HL-60 (cell line): Measurements from ENCODE around the gene SH3BP4.

Experiments
- DNase-seq, 2 experiments: peaks; one replicate each; pipeline ENCODE4 v3.0.0-alpha.2; 2010 to 2020; ENCODE audit warnings: low read depth in 1 of 2, low spot score in 1 of 2
- H3K27ac ChIP-seq: fragments of 250-450 bp; sonication (Bioruptor Pico); replicated peaks from 2 replicates; pipeline ENCODE4 v1.5.1; 2020; ENCODE audit warnings: mild to moderate bottlenecking, moderate library complexity
- H3K27me3 ChIP-seq: fragments of 250-450 bp; sonication (Bioruptor Pico); 2 replicates; pipeline ENCODE4 v1.5.1; 2021; ENCODE audit warnings: mild to moderate bottlenecking, moderate library complexity; ENCODE audit not compliant: insufficient read depth, poor library complexity, severe bottlenecking
- H3K4me3 ChIP-seq: replicated peaks from 2 replicates; pipeline ENCODE4 v1.5.1; 2011; ENCODE audit warnings: mild to moderate bottlenecking, control low read depth, low read length; ENCODE audit not compliant: insufficient read depth
- GABPA ChIP-seq: IDR thresholded peaks from 2 replicates; pipeline ENCODE4 v1.6.1; 2012; ENCODE audit warnings: low read depth
- POLR2AphosphoS5 ChIP-seq: IDR thresholded peaks from 2 replicates; pipeline ENCODE4 v1.6.1; 2012; ENCODE audit warnings: low read depth
- SPI1 ChIP-seq: IDR thresholded peaks from 2 replicates; pipeline ENCODE4 v1.6.1; 2012; ENCODE audit warnings: low read depth, mild to moderate bottlenecking, borderline replicate concordance
- TF ChIP-seq, protein P1 (sequence below): IDR thresholded peaks from 2 replicates; pipeline ENCODE4 v1.6.1; 2012; ENCODE audit warnings: low read depth; ENCODE audit not compliant: insufficient replicate concordance
- TF ChIP-seq, protein P2 (sequence below): IDR thresholded peaks from one replicate; pipeline ENCODE4 v1.5.1; 2011; ENCODE audit warnings: low read length, control low read depth, inconsistent platforms; ENCODE audit not compliant: insufficient read depth

The SH3BP4 gene

DNA sequence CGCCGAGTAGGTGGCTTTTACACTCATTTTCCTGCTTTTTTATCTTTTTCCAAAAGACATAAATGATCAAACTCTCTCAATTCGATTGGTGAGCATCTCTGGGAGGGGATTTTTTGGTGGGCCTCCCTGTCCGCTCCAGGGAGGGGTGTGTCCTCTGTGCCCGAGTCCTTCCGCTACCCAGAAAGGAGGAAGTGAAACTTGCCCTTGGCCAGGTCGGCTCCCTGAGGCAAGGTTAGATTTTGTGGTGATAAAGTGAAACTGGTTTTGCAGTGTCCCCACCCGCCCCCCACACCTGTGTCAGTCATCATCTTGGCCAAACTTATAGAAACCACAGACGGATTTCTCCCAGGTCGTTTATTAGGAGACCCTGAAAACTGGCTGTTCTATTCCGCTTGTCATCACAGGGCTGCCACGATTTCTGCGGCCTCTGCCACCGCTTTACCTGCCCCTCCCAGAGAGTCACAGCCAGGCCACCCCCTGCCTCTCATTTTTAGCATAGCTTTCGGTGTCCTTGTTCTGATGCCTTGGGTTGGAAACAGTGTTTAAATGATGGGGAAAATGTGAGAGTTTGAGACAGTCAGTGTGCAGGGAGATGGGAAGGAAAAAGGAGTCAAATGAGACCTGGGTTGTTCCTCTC lies 93.6 kb downstream of the SH3BP4 start:
- peak; percentile 19; the same call in 1 of the 2 replicates for TF ChIP-seq SPI1
- TF ChIP-seq, protein P1, sequence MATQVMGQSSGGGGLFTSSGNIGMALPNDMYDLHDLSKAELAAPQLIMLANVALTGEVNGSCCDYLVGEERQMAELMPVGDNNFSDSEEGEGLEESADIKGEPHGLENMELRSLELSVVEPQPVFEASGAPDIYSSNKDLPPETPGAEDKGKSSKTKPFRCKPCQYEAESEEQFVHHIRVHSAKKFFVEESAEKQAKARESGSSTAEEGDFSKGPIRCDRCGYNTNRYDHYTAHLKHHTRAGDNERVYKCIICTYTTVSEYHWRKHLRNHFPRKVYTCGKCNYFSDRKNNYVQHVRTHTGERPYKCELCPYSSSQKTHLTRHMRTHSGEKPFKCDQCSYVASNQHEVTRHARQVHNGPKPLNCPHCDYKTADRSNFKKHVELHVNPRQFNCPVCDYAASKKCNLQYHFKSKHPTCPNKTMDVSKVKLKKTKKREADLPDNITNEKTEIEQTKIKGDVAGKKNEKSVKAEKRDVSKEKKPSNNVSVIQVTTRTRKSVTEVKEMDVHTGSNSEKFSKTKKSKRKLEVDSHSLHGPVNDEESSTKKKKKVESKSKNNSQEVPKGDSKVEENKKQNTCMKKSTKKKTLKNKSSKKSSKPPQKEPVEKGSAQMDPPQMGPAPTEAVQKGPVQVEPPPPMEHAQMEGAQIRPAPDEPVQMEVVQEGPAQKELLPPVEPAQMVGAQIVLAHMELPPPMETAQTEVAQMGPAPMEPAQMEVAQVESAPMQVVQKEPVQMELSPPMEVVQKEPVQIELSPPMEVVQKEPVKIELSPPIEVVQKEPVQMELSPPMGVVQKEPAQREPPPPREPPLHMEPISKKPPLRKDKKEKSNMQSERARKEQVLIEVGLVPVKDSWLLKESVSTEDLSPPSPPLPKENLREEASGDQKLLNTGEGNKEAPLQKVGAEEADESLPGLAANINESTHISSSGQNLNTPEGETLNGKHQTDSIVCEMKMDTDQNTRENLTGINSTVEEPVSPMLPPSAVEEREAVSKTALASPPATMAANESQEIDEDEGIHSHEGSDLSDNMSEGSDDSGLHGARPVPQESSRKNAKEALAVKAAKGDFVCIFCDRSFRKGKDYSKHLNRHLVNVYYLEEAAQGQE = no peak
- Histone ChIP-seq H3K27ac (no peak overlapping the region), H3K4me3 (no peak overlapping the region), H3K27me3 (no peaks in the 10 kb centered on the region)
- no peak for DNase-seq

DNA sequence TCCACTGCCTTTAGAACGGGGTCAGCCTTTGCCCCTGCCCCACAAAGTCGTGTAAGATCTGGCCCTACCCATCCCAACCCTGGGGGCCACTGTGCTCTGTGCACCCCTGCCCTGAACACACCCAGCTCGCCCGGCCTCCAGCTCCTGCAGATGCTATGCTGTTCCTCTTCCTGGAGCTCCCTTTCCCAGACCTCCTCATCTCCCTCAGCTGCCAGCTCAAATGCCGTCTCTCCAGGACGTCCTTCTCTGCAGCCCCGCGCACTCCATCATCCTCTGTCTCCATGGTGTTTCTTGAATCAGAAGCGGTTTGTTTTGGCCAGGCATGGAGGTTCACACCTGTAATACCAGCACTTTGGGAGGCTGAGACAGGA lies 94.1 kb downstream of the SH3BP4 start:
- H3K27me3 ChIP-seq = no peaks in the 10 kb centered on the region
- no peak for DNase-seq
- H3K27ac ChIP-seq = no peak overlapping the region
- TF ChIP-seq GABPA (no peak), SPI1 (no peak), POLR2AphosphoS5 (no peak)
- TF ChIP-seq, protein P2, sequence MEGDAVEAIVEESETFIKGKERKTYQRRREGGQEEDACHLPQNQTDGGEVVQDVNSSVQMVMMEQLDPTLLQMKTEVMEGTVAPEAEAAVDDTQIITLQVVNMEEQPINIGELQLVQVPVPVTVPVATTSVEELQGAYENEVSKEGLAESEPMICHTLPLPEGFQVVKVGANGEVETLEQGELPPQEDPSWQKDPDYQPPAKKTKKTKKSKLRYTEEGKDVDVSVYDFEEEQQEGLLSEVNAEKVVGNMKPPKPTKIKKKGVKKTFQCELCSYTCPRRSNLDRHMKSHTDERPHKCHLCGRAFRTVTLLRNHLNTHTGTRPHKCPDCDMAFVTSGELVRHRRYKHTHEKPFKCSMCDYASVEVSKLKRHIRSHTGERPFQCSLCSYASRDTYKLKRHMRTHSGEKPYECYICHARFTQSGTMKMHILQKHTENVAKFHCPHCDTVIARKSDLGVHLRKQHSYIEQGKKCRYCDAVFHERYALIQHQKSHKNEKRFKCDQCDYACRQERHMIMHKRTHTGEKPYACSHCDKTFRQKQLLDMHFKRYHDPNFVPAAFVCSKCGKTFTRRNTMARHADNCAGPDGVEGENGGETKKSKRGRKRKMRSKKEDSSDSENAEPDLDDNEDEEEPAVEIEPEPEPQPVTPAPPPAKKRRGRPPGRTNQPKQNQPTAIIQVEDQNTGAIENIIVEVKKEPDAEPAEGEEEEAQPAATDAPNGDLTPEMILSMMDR = no peak
- TF ChIP-seq, protein P1 = no peak
- no peak overlapping the region for H3K4me3 ChIP-seq

DNA sequence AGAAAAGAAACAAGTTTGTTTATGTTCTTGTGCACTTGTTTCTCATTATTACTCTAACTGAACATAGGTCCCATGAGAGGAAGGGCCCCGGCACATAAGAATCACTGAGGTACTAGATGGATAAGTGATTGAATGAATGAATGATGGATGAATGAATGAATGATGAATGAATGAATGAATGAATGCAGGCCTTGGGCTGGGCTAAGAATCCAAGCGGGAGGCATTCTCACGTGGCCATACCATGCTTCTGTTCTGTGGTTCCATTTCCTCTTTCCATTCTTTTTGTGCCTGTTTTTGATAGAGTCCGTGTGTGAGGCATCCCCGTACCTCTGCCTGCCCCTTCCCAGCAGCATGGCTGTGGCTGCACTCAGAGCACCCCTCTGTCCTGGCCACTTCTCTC lies 94.8 kb downstream of the SH3BP4 start:
- Histone ChIP-seq H3K4me3 (no peak overlapping the region), H3K27ac (no peak overlapping the region), H3K27me3 (no peaks in the 10 kb centered on the region)
- no peak for DNase-seq
- TF ChIP-seq GABPA (no peak), POLR2AphosphoS5 (no peak), SPI1 (no peak)
- TF ChIP-seq, protein P2 = no peak
- TF ChIP-seq, protein P1 = no peak
